ENCODE data around the gene AFAP1.

AFAP1 gene

GRCh38 chr4:7912826-7913225 is 26.8 kb downstream of the AFAP1 start:
- DNase-seq, result no peak

GRCh38 chr4:7910952-7911578 is 28.6 kb downstream of the AFAP1 start:
- no peak for DNase-seq

GRCh38 chr4:7910263-7910896 is 29.3 kb downstream of the AFAP1 start:
- DNase-seq, result no peak

- DNase-seq, result no peak
These were observed 30.0 kb downstream of the AFAP1 start for GRCh38 chr4:7909463-7910262.

- DNase-seq, result no peak
These were observed 31.0 kb downstream of the AFAP1 start for GRCh38 chr4:7908668-7909067.

- no peak for DNase-seq
These were observed 32.5 kb downstream of the AFAP1 start for GRCh38 chr4:7907142-7907541.

- DNase-seq, result no peak
These were observed 33.4 kb downstream of the AFAP1 start for GRCh38 chr4:7906171-7906701.

- no peak for DNase-seq
These were observed 34.4 kb downstream of the AFAP1 start for GRCh38 chr4:7904952-7905915.

GRCh38 chr4:7903791-7904516 is 35.7 kb downstream of the AFAP1 start:
- DNase-seq, result no peak

GRCh38 chr4:7902826-7903225 is 36.8 kb downstream of the AFAP1 start:
- DNase-seq, result no peak

- DNase-seq, result no peak
These were observed 37.5 kb downstream of the AFAP1 start for GRCh38 chr4:7902101-7902553.

- no peak for DNase-seq
These were observed 38.3 kb downstream of the AFAP1 start for GRCh38 chr4:7901311-7901885.

GRCh38 chr4:7900334-7900909 is 39.2 kb downstream of the AFAP1 start:
- no peak for DNase-seq

GRCh38 chr4:7899184-7899869 is 40.3 kb downstream of the AFAP1 start:
- DNase-seq, result no peak

- DNase-seq, result no peak
These were observed 41.3 kb downstream of the AFAP1 start for GRCh38 chr4:7898385-7898784.

GRCh38 chr4:7897811-7898210 is 41.9 kb downstream of the AFAP1 start:
- no peak for DNase-seq

- DNase-seq, result no peak
These were observed 44.9 kb downstream of the AFAP1 start for GRCh38 chr4:7894677-7895181.

- no peak for DNase-seq
These were observed 45.5 kb downstream of the AFAP1 start for GRCh38 chr4:7894098-7894676.

GRCh38 chr4:7893539-7893938 is 46.1 kb downstream of the AFAP1 start:
- DNase-seq, result no peak

Measured in stimulated activated CD4-positive, alpha-beta T cell treated with anti-CD3 and anti-CD28 coated beads, Interleukin-1b, Interleukin-23, amount 100 ng/mL, for 48 hours (primary cell).